ENCODE measurements around the gene GET3. TPM values are rescaled to one million over a fixed set of nuclear protein-coding genes. Genes with fewer than 3 reads are reported as not detected.
"Not testable (repeated sequence)": the region's sequence is repeated elsewhere in the genome, so short reads cannot be mapped to it uniquely, and the experiment has no call there.

The GET3 gene
- total RNA-seq, 1 experiment from 2014 or later, result 69.9 TPM

GRCh38 chr19:12723641-12724426 is 13.5 kb upstream of the GET3 start, which contains the start of gene TNPO2:
Gene TNPO2 (minus strand): TSS chr19:12723932. CDS start chr19:12720977, 2,955 bp downstream.
- BruUV-seq (replicated peaks), result no TSS peak
- POLR2A ChIA-PET, result interaction anchor here (1.4 kb wide), 2 partner anchors 10 to 13 kb away, joined by 4 read pairs; partner anchors contain the start of genes GET3 and TRIR
- intact Hi-C loops (cut with micrococcal nuclease; ENCODE audit: unreplicated experiment) (no loop called here), in situ Hi-C loops (cut with HindIII; ENCODE audit: low pct_unique_long_range_greater_than_20kb, low sequenced_read_pairs) (no loop called here)
- no peaks in the 10 kb centered on the region for H3K9me3 ChIP-seq (ENCODE audit: control insufficient read depth, insufficient read depth, low read depth, low read length)
- H3K27ac ChIP-seq (ENCODE audit: low read length), result peak within 1 kb of the TSS; percentile 98
- CTCF ChIA-PET, result no interaction called here
- ATAC-seq (peak; percentile 69), DNase-seq (ENCODE audit: low read depth, low spot score) (no peak)
- peak; percentile 28; the same call in 1 of the 2 replicates for TF ChIP-seq SIN3A (IDR thresholded peaks at IDR 0.05; ENCODE audit: borderline replicate concordance, insufficient read depth, low read depth, low read length)
- no peak for TF ChIP-seq CTCF (IDR thresholded peaks at IDR 0.05)
- peak; percentile 83 for TF ChIP-seq POLR2AphosphoS5 (IDR thresholded peaks at IDR 0.05; ENCODE audit: low read depth, low read length)
- H3K4me1 ChIP-seq (ENCODE audit: control insufficient read depth, insufficient read depth, low read length), result peaks cover 5% of the 10 kb centered on the region
- H3K27me3 ChIP-seq (ENCODE audit: control insufficient read depth, insufficient read depth, low read length), result no peaks in the 10 kb centered on the region
- H3K4me3 ChIP-seq (ENCODE audit: low read depth in 2 of 2, low read length in 2 of 2), result peak within 1 kb of the TSS; percentile 83 to 96
- H3K36me3 ChIP-seq (ENCODE audit: control insufficient read depth, insufficient read depth, low read length), result peaks cover 2% of the 10 kb centered on the region

GRCh38 chr19:12725612-12726011 is 11.7 kb upstream of the GET3 start:
- in situ Hi-C loops (cut with HindIII; ENCODE audit: low pct_unique_long_range_greater_than_20kb, low sequenced_read_pairs); DNase-seq (ENCODE audit: low read depth, low spot score); ATAC-seq; H3K36me3 ChIP-seq (ENCODE audit: control insufficient read depth, insufficient read depth, low read length); H3K9me3 ChIP-seq (ENCODE audit: control insufficient read depth, insufficient read depth, low read depth, low read length); BruUV-seq (replicated peaks); H3K4me1 ChIP-seq (ENCODE audit: control insufficient read depth, insufficient read depth, low read length); intact Hi-C loops (cut with micrococcal nuclease; ENCODE audit: unreplicated experiment); H3K4me3 ChIP-seq (ENCODE audit: low read depth in 2 of 2, low read length in 2 of 2); H3K27ac ChIP-seq (ENCODE audit: low read length); H3K27me3 ChIP-seq (ENCODE audit: control insufficient read depth, insufficient read depth, low read length): not testable (repeated sequence)
- ChIA-PET CTCF (interaction anchor here (0.7 kb wide), 1 partner anchor 1150 kb away, joined by 8 read pairs; no protein-coding TSS in a partner anchor), POLR2A (interaction anchor here (0.7 kb wide), 2 partner anchors 20 to 154 kb away, joined by 3 to 8 read pairs; no protein-coding TSS in a partner anchor)

- POLR2A ChIA-PET, result interaction anchor here (0.7 kb wide), 3 partner anchors 228 to 900 kb away, joined by 4 to 6 read pairs (median 5); no protein-coding TSS in a partner anchor
- Histone ChIP-seq H3K4me3 (ENCODE audit: low read depth in 2 of 2, low read length in 2 of 2) (no peak overlapping the region), H3K4me1 (ENCODE audit: control insufficient read depth, insufficient read depth, low read length) (no peaks in the 10 kb centered on the region), H3K9me3 (ENCODE audit: control insufficient read depth, insufficient read depth, low read depth, low read length) (no peaks in the 10 kb centered on the region), H3K36me3 (ENCODE audit: control insufficient read depth, insufficient read depth, low read length) (no peaks in the 10 kb centered on the region; the same call in none of the 2 replicates), H3K27me3 (ENCODE audit: control insufficient read depth, insufficient read depth, low read length) (no peaks in the 10 kb centered on the region), H3K27ac (ENCODE audit: low read length) (no peak overlapping the region)
- intact Hi-C loops (cut with micrococcal nuclease; ENCODE audit: unreplicated experiment) (no loop called here), in situ Hi-C loops (cut with HindIII; ENCODE audit: low pct_unique_long_range_greater_than_20kb, low sequenced_read_pairs) (no loop called here)
- BruUV-seq (replicated peaks), result no TSS peak
- no peak for TF ChIP-seq POLR2AphosphoS5 (IDR thresholded peaks at IDR 0.05; ENCODE audit: low read depth, low read length)
- TF ChIP-seq CTCF (IDR thresholded peaks at IDR 0.05), result no peak
- TF ChIP-seq SIN3A (IDR thresholded peaks at IDR 0.05; ENCODE audit: borderline replicate concordance, insufficient read depth, low read depth, low read length), result no peak
- no peak for TF ChIP-seq REST (IDR thresholded peaks at IDR 0.05; ENCODE audit: insufficient read depth in 1 of 2, low read depth in 2 of 2, low read length in 1 of 2)
- no peak for TF ChIP-seq TCF7L2 (IDR thresholded peaks at IDR 0.05; ENCODE audit: low read depth, low read length)
- no peak for ATAC-seq
- CTCF ChIA-PET, result no interaction called here
- DNase-seq (ENCODE audit: low read depth, low spot score), result no peak
These were observed 10.3 kb upstream of the GET3 start for GRCh38 chr19:12726988-12727316.

Measured in Panc1 (cell line).